CD4-positive, alpha-beta T cell (primary cell): ENCODE results near the gene ANO10. TPM values are rescaled to one million over a fixed set of nuclear protein-coding genes. Genes with fewer than 3 reads are reported as not detected.
"Not testable (repeated sequence)": the region's sequence is repeated elsewhere in the genome, so short reads cannot be mapped to it uniquely, and the experiment has no call there.

ENCODE experiments used
- ATAC-seq: fragments of 200-7000 bp; cut with Tn5 transposase; one replicate; pipeline ENCODE4 v1.10.0; 2022; ENCODE audit warnings: mild to moderate bottlenecking; ENCODE audit not compliant: poor library complexity
- CTCF ChIA-PET: fragments of 350-600 bp; sonication (Branson Sonifier 250); formaldehyde crosslinking; loops from one replicate; lab custom pipeline; 2021; ENCODE audit warnings: antibody characterized with exemption, inconsistent platforms; lab: Charles Lee
- POLR2A ChIA-PET: fragments of 350-600 bp; sonication (Branson Sonifier 250); formaldehyde crosslinking; loops from one replicate; lab custom pipeline; 2021; ENCODE audit warnings: antibody characterized with exemption, inconsistent platforms; lab: Charles Lee
- DNase-seq, 14 experiments: peaks; one replicate each; pipeline ENCODE4 v3.0.0-alpha.2; 2013 to 2020; ENCODE audit warnings: mixed read lengths in 2 of 14
- H3K27ac ChIP-seq, 2 donors: one replicate each; pipeline versions ENCODE4 v1.5.1 to v1.7.0; 2013; ENCODE audit warnings: low read length in 2 of 2, low read depth in 1 of 2, mild to moderate bottlenecking in 1 of 2
- H3K27me3 ChIP-seq, 2 experiments: 1 replicate in 1 of 2; 2 replicates in 1 of 2; pipeline versions ENCODE4 v1.6.1 to v1.7.0; 2013; ENCODE audit warnings: low read length in 2 of 2, control low read depth in 1 of 2, mild to moderate bottlenecking in 1 of 2, moderate library complexity in 1 of 2; ENCODE audit not compliant: insufficient read depth in 2 of 2, control insufficient read depth in 1 of 2
- H3K36me3 ChIP-seq: one replicate; pipeline ENCODE4 v1.6.1; 2013; ENCODE audit warnings: low read length, control low read depth; ENCODE audit not compliant: insufficient read depth
- H3K4me1 ChIP-seq: one replicate; pipeline ENCODE4 v1.6.1; 2013; ENCODE audit warnings: low read length, control low read depth; ENCODE audit not compliant: insufficient read depth
- H3K4me3 ChIP-seq: one replicate; pipeline ENCODE4 v1.5.1; 2013; ENCODE audit warnings: mild to moderate bottlenecking, low read length, moderate library complexity
- H3K9me3 ChIP-seq, 2 experiments: 1 replicate in 1 of 2; 2 replicates in 1 of 2; pipeline versions ENCODE4 v1.6.1 to v1.7.0; 2013; ENCODE audit warnings: low read length in 2 of 2, mild to moderate bottlenecking in 2 of 2, control low read depth in 1 of 2, moderate library complexity in 1 of 2; ENCODE audit not compliant: control insufficient read depth in 1 of 2, insufficient read depth in 1 of 2
- H3K27ac Mint-ChIP-seq: one replicate; pipeline ENCODE4 v1.8.0; 2020; ENCODE audit warnings: mixed read lengths
- H3K27me3 Mint-ChIP-seq: one replicate; pipeline ENCODE4 v1.8.0; 2021; ENCODE audit warnings: mixed read lengths
- H3K36me3 Mint-ChIP-seq: one replicate; pipeline ENCODE4 v1.8.0; 2021; ENCODE audit warnings: low read depth, mixed read lengths
- H3K4me1 Mint-ChIP-seq: one replicate; pipeline ENCODE4 v1.8.0; 2021; ENCODE audit warnings: low read depth, mixed read lengths
- H3K4me3 Mint-ChIP-seq: one replicate; pipeline ENCODE4 v1.8.0; 2020; ENCODE audit warnings: mild to moderate bottlenecking, mixed read lengths
- H3K9me3 Mint-ChIP-seq: one replicate; pipeline ENCODE4 v1.8.0; 2020; ENCODE audit warnings: mixed read lengths
- CTCF ChIP-seq: fragments of 200-600 bp; IDR thresholded peaks from one replicate; pipeline ENCODE4 v1.8.0; 2022; ENCODE audit warnings: antibody characterized with exemption, mild to moderate bottlenecking
- intact Hi-C, 2 experiments: fragments of 100-400 bp; cut with DNase I in 1 of 2; cut with micrococcal nuclease in 1 of 2; formaldehyde crosslinking; loops; one replicate each; pipeline versions ENCODE4 v1.15.1 to v1.9.0; 2023 to 2025; cut with DNase I, micrococcal nuclease
- total RNA-seq, 174 experiments: library from RNA in 2 of 174; stranded (reverse) in 2 of 174; gene quantifications; one replicate each; pipeline ENCODE4 v1.2.3 and lab custom pipeline; 2021 to 2026

Gene ANO10
- total RNA-seq, 2 experiments from 2014 or later: 6.9 to 8.0 TPM

- H3K27me3 ChIP-seq: no peaks in the 10 kb centered on the region
- Mint-ChIP-seq H3K27me3 (no peaks in the 10 kb centered on the region), H3K27ac (no peak overlapping the region), H3K9me3 (peaks cover 8% of the 10 kb centered on the region), H3K4me1 (no peaks in the 10 kb centered on the region), H3K4me3 (no peak overlapping the region), H3K36me3 (no peaks in the 10 kb centered on the region)
- H3K9me3 ChIP-seq: peaks cover 0 to 15% of the 10 kb centered on the region in 2 experiments
- DNase-seq (no peak), ATAC-seq (no peak)
- no peaks in the 10 kb centered on the region for H3K4me1 ChIP-seq
- no peak for TF ChIP-seq CTCF
- H3K4me3 ChIP-seq: no peak overlapping the region
- POLR2A ChIA-PET: no interaction called here
- H3K27ac ChIP-seq: no peak overlapping the region
- intact Hi-C loops: no loop called here
- CTCF ChIA-PET: no interaction called here
- H3K36me3 ChIP-seq: no peaks in the 10 kb centered on the region
Measured at GRCh38 chr3:43362183-43362582, 259.6 kb downstream of the ANO10 start.

GRCh38 chr3:43361077-43361476 lies 260.7 kb downstream of the ANO10 start:
- H3K4me3 ChIP-seq: no peak overlapping the region
- ChIA-PET POLR2A (no interaction called here), CTCF (no interaction called here)
- peaks cover 2% of the 10 kb centered on the region for H3K36me3 Mint-ChIP-seq
- H3K27me3 Mint-ChIP-seq: no peaks in the 10 kb centered on the region
- DNase-seq (no peak), ATAC-seq (no peak)
- no peaks in the 10 kb centered on the region for H3K36me3 ChIP-seq
- intact Hi-C loops: no loop called here
- TF ChIP-seq CTCF: no peak
- no peaks in the 10 kb centered on the region for H3K27me3 ChIP-seq
- H3K9me3 Mint-ChIP-seq: peaks cover 9% of the 10 kb centered on the region
- H3K4me1 ChIP-seq: no peaks in the 10 kb centered on the region
- H3K27ac ChIP-seq: no peak overlapping the region
- H3K27ac Mint-ChIP-seq: peak overlapping the region; percentile 30
- no peak overlapping the region for H3K4me3 Mint-ChIP-seq
- H3K4me1 Mint-ChIP-seq: no peaks in the 10 kb centered on the region
- peaks cover 3 to 20% of the 10 kb centered on the region in 2 experiments for H3K9me3 ChIP-seq

- H3K36me3 Mint-ChIP-seq: peaks cover 52% of the 10 kb centered on the region
Measured at GRCh38 chr3:43356033-43356432, 265.8 kb downstream of the ANO10 start.

More at GRCh38 chr3:43356033-43356432, 265.8 kb downstream of the ANO10 start:
- CTCF ChIA-PET, ATAC-seq, H3K4me3 Mint-ChIP-seq, H3K27me3 Mint-ChIP-seq, H3K4me3 ChIP-seq, intact Hi-C loops, H3K4me1 ChIP-seq, DNase-seq, H3K27ac ChIP-seq, H3K27me3 ChIP-seq, H3K36me3 ChIP-seq: not testable (repeated sequence)
- POLR2A ChIA-PET: interaction anchor here (1.0 to 3.5 kb wide), 5 partner anchors 10 to 194 kb away, joined by 3 to 22 read pairs (median 4); partner anchors contain the start of gene SNRK
- peaks cover 13 to 43% of the 10 kb centered on the region in 2 experiments for H3K9me3 ChIP-seq
- peaks cover 12% of the 10 kb centered on the region for H3K4me1 Mint-ChIP-seq
- H3K27ac Mint-ChIP-seq: peak overlapping the region; percentile 24
- H3K9me3 Mint-ChIP-seq: peaks cover 38% of the 10 kb centered on the region
